ENCODE results near the gene GOLPH3. TPM values are rescaled to one million over a fixed set of nuclear protein-coding genes. Genes with fewer than 3 reads are reported as not detected.
A peak's percentile ranks its signal among the peaks of the same experiment; 100 is the strongest.
"Not testable (repeated sequence)": the region's sequence is repeated elsewhere in the genome, so short reads cannot be mapped to it uniquely, and the experiment has no call there.

GOLPH3 gene
- total and polyA plus RNA-seq, 3 experiments from 2014 or later = 105 to 110 (median 109) TPM

- Histone ChIP-seq H3K4me1 (ENCODE audit: insufficient read depth, low read length) (no peaks in the 10 kb centered on the region), H3K9me3 (ENCODE audit: low read length) (no peaks in the 10 kb centered on the region), H3K27me3 (ENCODE audit: insufficient read depth, low read length, poor library complexity, severe bottlenecking) (no peaks in the 10 kb centered on the region), H3K4me3 (ENCODE audit: low read length) (no peak overlapping the region), H3K27ac (ENCODE audit: low read depth, low read length) (no peak overlapping the region), H3K36me3 (ENCODE audit: insufficient read depth, low read length) (no peaks in the 10 kb centered on the region)
- peaks cover 0 to 3% (median 0%) of the 10 kb centered on the region in 3 donors for H3K36me3 Mint-ChIP-seq
- peaks cover 0 to 7% (median 3%) of the 10 kb centered on the region in 5 donors for H3K9me3 Mint-ChIP-seq
- POLR2A ChIA-PET = no interaction called here
- peaks cover 0 to 6% (median 0%) of the 10 kb centered on the region in 3 donors for H3K4me1 Mint-ChIP-seq
- DNase-seq = no peak
- CTCF ChIA-PET = no interaction called here
- no peak overlapping the region for H3K27ac Mint-ChIP-seq
- no peaks in the 10 kb centered on the region for H3K27me3 Mint-ChIP-seq
- H3K4me3 Mint-ChIP-seq = no peak overlapping the region
These were observed 13.6 kb upstream of the GOLPH3 start for GRCh38 chr5:32187675-32188074.

DNA sequence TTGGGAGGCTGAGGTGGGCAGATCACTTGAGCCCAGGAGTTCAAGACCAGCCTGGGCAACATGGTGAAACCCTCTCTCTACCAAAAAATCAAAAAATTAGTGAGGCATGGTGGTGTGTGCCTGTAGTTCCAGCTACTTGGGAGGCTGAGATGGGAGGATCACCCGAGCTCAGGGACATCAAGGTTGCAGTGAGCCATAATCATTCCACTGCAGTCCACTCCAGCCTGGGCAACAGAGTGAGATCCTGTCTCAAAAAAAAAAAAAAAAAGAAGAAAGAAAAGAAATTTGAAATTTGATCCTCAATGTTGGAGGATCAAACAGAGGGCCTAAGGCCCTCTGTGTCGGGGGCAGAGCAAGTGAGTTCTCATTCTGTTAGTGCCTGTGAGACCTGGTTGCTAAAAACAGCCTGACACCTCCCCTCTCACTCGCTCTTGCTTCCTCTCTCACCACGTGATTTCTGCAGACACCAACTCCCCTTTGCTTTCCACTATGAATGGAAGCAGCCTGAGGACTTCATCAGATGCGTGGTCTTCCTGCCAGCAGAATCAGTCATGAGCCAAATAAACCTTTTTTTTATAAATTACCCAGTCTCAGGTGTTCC is 8.4 kb upstream of the GOLPH3 start:
- Mint-ChIP-seq H3K27me3 (peaks cover 2 to 6% of the 10 kb centered on the region in 2 donors), H3K36me3 (peaks cover 0 to 2% (median under 1%) of the 10 kb centered on the region in 3 donors), H3K4me3 (no peak overlapping the region), H3K4me1 (peaks cover 0 to 6% (median 0%) of the 10 kb centered on the region in 3 donors), H3K27ac (peak overlapping the region in 1 of 8 donors; percentile 64), H3K9me3 (peaks cover 0 to 3% (median 1%) of the 10 kb centered on the region in 5 donors)
- ChIA-PET CTCF (no interaction called here), POLR2A (no interaction called here)
- Histone ChIP-seq H3K27me3 (ENCODE audit: insufficient read depth, low read length, poor library complexity, severe bottlenecking) (no peaks in the 10 kb centered on the region), H3K4me3 (ENCODE audit: low read length) (no peak overlapping the region), H3K36me3 (ENCODE audit: insufficient read depth, low read length) (no peaks in the 10 kb centered on the region), H3K27ac (ENCODE audit: low read depth, low read length) (no peak overlapping the region), H3K4me1 (ENCODE audit: insufficient read depth, low read length) (no peaks in the 10 kb centered on the region), H3K9me3 (ENCODE audit: low read length) (no peaks in the 10 kb centered on the region)
- DNase-seq = no peak

- H3K9me3 ChIP-seq (ENCODE audit: low read length) = no peaks in the 10 kb centered on the region
- Mint-ChIP-seq H3K27me3 (peaks cover 0 to 2% of the 10 kb centered on the region in 2 donors), H3K4me3 (peak overlapping the region; percentile 96 to 100 (median 99)), H3K4me1 (peaks cover 43 to 47% (median 46%) of the 10 kb centered on the region in 3 donors), H3K27ac (peak overlapping the region; percentile 90 to 99 (median 98)), H3K36me3 (peaks cover 0 to 47% (median 8%) of the 10 kb centered on the region in 3 donors), H3K9me3 (no peaks in the 10 kb centered on the region)
- ChIA-PET CTCF (interaction anchor here (0.7 to 1.7 kb wide), 4 partner anchors 16 to 416 kb away, joined by 3 to 5 read pairs (median 4); no protein-coding TSS in a partner anchor), POLR2A (interaction anchor here (0.6 to 2.8 kb wide), 3 partner anchors 139 to 271 kb away, joined by 3 to 14 read pairs (median 3); partner anchors contain the start of genes MTMR12 and ZFR)
- peak in 4 of 5 donors; percentile 24 to 64 (median 39) for DNase-seq
- peak overlapping the region; percentile 87 for H3K4me3 ChIP-seq (ENCODE audit: low read length)
- peak overlapping the region; percentile 94 for H3K27ac ChIP-seq (ENCODE audit: low read depth, low read length)
- H3K4me1 ChIP-seq (ENCODE audit: insufficient read depth, low read length) = peaks cover 15% of the 10 kb centered on the region
- peaks cover 9% of the 10 kb centered on the region for H3K36me3 ChIP-seq (ENCODE audit: insufficient read depth, low read length)
- no peaks in the 10 kb centered on the region for H3K27me3 ChIP-seq (ENCODE audit: insufficient read depth, low read length, poor library complexity, severe bottlenecking)
These were observed 680 bp downstream of the GOLPH3 start for GRCh38 chr5:32173267-32174010.

DNA sequence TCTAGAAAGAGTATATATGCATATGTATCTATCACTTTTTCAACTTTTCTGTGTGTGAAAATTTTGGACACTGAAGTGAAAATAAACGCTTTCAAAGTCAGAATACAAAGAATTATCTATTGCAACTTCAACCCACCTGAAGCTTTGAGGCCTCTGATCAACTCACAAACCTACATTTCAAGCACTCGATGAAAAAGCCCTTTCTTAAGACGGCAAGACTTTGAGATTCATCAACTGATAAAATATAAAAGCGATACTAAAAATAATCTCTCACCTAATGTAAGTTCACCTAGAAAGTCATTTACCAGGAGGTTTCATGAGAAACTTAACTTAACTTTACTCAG is 1.2 kb downstream of the GOLPH3 start:
- Mint-ChIP-seq H3K9me3 (no peaks in the 10 kb centered on the region), H3K36me3 (peaks cover 0 to 51% (median 9%) of the 10 kb centered on the region in 3 donors), H3K4me1 (peaks cover 47 to 51% (median 51%) of the 10 kb centered on the region in 3 donors), H3K27me3 (no peaks in the 10 kb centered on the region), H3K4me3 (peak overlapping the region; percentile 96 to 100 (median 99)), H3K27ac (peak overlapping the region; percentile 90 to 99 (median 98))
- peak overlapping the region; percentile 94 for H3K27ac ChIP-seq (ENCODE audit: low read depth, low read length)
- no peaks in the 10 kb centered on the region for H3K27me3 ChIP-seq (ENCODE audit: insufficient read depth, low read length, poor library complexity, severe bottlenecking)
- peak in 2 of 5 donors; percentile 6 to 8 for DNase-seq
- H3K9me3 ChIP-seq (ENCODE audit: low read length) = no peaks in the 10 kb centered on the region
- peaks cover 15% of the 10 kb centered on the region for H3K4me1 ChIP-seq (ENCODE audit: insufficient read depth, low read length)
- peak overlapping the region; percentile 87 for H3K4me3 ChIP-seq (ENCODE audit: low read length)
- H3K36me3 ChIP-seq (ENCODE audit: insufficient read depth, low read length) = peaks cover 9% of the 10 kb centered on the region
- POLR2A ChIA-PET = interaction anchor here (0.5 to 2.8 kb wide), 4 partner anchors 109 to 535 kb away, joined by 3 to 14 read pairs (median 4); partner anchors contain the start of genes MTMR12 and ZFR
- CTCF ChIA-PET = interaction anchor here (0.7 to 1.7 kb wide), 4 partner anchors 15 to 417 kb away, joined by 3 to 5 read pairs (median 4); no protein-coding TSS in a partner anchor

GRCh38 chr5:32172186-32172911 is 1.8 kb downstream of the GOLPH3 start:
- not testable (repeated sequence) for H3K27me3 Mint-ChIP-seq; H3K9me3 ChIP-seq (ENCODE audit: low read length); H3K27me3 ChIP-seq (ENCODE audit: insufficient read depth, low read length, poor library complexity, severe bottlenecking); H3K9me3 Mint-ChIP-seq
- peak overlapping the region; percentile 94 for H3K27ac ChIP-seq (ENCODE audit: low read depth, low read length)
- peak overlapping the region; percentile 96 to 100 (median 99) for H3K4me3 Mint-ChIP-seq
- peaks cover 13% of the 10 kb centered on the region for H3K36me3 ChIP-seq (ENCODE audit: insufficient read depth, low read length)
- CTCF ChIA-PET = interaction anchor here (0.7 to 1.7 kb wide), 3 partner anchors 15 to 43 kb away, joined by 3 to 5 read pairs (median 3); no protein-coding TSS in a partner anchor
- peak overlapping the region; percentile 90 to 99 (median 98) for H3K27ac Mint-ChIP-seq
- peak overlapping the region; percentile 87 for H3K4me3 ChIP-seq (ENCODE audit: low read length)
- DNase-seq = peak in 4 of 5 donors; percentile 5 to 49 (median 8)
- peaks cover 15% of the 10 kb centered on the region for H3K4me1 ChIP-seq (ENCODE audit: insufficient read depth, low read length)
- peaks cover 49 to 54% (median 53%) of the 10 kb centered on the region in 3 donors for H3K4me1 Mint-ChIP-seq
- peaks cover 0 to 56% (median 8%) of the 10 kb centered on the region in 3 donors for H3K36me3 Mint-ChIP-seq
- POLR2A ChIA-PET = interaction anchor here (0.5 to 2.8 kb wide), 5 partner anchors 14 to 534 kb away, joined by 3 to 14 read pairs (median 4); partner anchors contain the start of gene MTMR12

DNA sequence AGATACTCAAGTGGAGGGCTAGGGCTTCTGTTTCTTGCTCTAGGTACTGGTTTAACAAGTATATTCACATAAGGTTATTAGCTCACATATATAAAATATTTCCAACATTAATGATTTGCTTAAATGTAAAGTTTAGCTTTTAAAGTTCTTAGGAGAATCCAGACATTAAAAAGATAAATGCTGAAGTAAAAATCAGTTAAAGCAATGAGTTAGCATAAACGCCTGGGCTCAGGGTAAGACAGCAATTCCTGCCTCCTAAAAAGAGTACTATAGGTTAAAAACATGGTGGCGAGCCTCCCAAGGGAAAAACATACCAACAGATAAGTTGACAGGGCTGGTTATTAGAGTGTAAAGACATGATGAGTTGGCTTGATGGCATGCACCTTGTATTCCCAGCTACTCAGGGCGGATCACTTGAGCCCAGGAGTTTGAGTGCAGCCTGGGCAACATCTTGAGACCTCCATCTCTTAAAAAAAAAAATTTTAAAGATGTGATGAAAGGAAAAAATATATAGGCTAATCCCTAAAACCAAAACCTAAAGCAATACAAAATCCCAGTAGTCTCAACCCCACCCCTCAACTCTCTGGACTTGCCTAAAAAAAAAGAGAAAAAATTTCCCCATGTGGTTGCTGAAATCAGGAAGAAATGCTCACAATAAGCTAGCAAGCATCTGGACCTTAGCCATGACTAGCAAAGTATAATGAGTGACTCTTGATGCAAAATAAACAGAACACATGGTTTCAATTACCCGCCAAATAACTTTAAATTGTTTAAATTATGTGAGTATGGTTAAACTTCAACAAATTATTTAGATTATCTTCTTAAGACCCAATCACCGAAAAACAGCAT is 3.6 kb downstream of the GOLPH3 start:
- H3K27me3 Mint-ChIP-seq = no peaks in the 10 kb centered on the region
- peaks cover 26% of the 10 kb centered on the region for H3K4me1 ChIP-seq (ENCODE audit: insufficient read depth, low read length)
- H3K4me3 ChIP-seq (ENCODE audit: low read length) = no peak overlapping the region

More for the DNA sequence above, 3.6 kb downstream of the GOLPH3 start:
- no peak for DNase-seq
- ChIA-PET POLR2A (interaction anchor here (0.6 kb wide), 1 partner anchor 38 kb away, joined by 3 read pairs; no protein-coding TSS in a partner anchor), CTCF (no interaction called here)
- peaks cover 13% of the 10 kb centered on the region for H3K36me3 ChIP-seq (ENCODE audit: insufficient read depth, low read length)
- H3K27ac ChIP-seq (ENCODE audit: low read depth, low read length) = no peak overlapping the region
- H3K9me3 ChIP-seq (ENCODE audit: low read length) = no peaks in the 10 kb centered on the region
- H3K4me3 Mint-ChIP-seq = peak overlapping the region; percentile 35 to 82 (median 57)
- no peaks in the 10 kb centered on the region for H3K27me3 ChIP-seq (ENCODE audit: insufficient read depth, low read length, poor library complexity, severe bottlenecking)
- peak overlapping the region in 7 of 8 donors; percentile 3 to 90 (median 52) for H3K27ac Mint-ChIP-seq
- peaks cover 57 to 69% (median 63%) of the 10 kb centered on the region in 3 donors for H3K4me1 Mint-ChIP-seq
- H3K36me3 Mint-ChIP-seq = peaks cover 0 to 66% (median 8%) of the 10 kb centered on the region in 3 donors
- no peaks in the 10 kb centered on the region for H3K9me3 Mint-ChIP-seq
